SHP77 (cell line): Measurements from ENCODE around the gene EID3.
"Not testable (repeated sequence)": the region's sequence is repeated elsewhere in the genome, so short reads cannot be mapped to it uniquely, and the experiment has no call there.

Source experiments
- DNase-seq, 2 experiments: peaks; one replicate each; lab custom pipeline; 2025; lab: John Stamatoyannopoulos, UW

The EID3 gene

DNA sequence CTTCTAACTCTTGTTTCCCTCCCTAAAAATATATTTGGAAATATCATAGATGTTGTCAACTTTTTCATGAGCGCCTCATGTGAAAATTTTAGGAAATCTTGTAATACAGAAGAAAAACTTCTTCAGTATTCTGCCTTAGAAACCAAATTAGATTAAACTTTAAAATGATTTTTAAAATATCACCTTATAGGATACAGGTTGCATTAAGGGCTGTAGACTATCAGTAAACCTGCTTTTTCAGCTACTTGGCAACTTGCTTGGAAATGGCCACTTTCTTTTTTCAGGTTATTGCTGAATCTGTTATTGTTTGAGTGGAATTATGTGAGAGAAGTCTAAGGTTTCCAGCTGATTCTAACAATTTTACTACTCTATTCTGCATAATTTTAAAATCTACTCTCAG is 9.1 kb downstream of the EID3 start:
- no peak for DNase-seq

DNA sequence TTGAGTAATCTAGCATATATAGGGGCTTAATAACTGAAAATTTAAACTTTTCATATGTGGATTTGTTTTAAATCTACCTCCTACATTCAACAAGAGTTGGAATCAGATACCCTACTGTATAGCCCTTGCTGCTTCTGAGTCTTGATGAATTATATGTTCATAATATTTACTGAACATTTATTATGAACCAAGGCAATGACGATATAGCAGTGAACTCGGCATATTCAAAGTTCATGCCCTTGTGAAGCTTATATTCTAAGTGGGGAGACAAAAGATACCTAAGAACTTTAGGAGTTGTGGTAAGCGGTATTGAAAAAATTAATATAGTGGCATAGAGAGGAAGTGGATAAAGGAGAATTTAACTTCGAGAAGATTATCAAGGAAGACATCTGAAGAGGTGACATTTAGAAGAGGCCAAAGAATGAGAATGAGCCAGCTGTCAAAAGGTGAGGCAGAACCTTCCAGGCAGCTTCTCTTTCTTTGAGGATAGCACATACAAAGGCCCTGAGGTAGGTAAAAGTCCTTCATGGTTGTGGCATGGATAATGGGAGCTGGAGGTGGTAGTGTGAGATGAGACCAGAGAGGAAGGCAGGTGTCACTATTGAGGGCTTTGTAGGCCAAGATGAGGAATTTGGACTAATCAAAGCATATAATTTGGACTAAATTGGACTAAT is 10.2 kb downstream of the EID3 start:
- no peak for DNase-seq

DNA sequence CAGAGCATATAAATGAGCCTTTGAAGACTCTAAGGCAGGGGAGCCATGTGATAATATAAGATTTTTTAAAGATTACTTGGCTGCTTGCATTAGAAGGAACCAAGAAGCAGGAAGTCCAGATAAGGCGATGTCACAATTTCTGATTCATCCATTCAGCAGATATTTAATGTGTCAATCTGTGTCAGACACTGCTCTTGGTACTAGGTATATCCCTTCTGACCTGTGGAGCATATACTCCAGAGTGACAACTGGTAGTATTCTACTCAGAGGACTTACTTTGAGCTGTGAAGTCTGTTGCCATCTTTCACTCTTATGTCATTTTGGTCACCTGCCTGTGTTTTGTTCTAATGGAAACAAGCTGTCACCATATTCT is 10.7 kb downstream of the EID3 start:
- DNase-seq = no peak

DNA sequence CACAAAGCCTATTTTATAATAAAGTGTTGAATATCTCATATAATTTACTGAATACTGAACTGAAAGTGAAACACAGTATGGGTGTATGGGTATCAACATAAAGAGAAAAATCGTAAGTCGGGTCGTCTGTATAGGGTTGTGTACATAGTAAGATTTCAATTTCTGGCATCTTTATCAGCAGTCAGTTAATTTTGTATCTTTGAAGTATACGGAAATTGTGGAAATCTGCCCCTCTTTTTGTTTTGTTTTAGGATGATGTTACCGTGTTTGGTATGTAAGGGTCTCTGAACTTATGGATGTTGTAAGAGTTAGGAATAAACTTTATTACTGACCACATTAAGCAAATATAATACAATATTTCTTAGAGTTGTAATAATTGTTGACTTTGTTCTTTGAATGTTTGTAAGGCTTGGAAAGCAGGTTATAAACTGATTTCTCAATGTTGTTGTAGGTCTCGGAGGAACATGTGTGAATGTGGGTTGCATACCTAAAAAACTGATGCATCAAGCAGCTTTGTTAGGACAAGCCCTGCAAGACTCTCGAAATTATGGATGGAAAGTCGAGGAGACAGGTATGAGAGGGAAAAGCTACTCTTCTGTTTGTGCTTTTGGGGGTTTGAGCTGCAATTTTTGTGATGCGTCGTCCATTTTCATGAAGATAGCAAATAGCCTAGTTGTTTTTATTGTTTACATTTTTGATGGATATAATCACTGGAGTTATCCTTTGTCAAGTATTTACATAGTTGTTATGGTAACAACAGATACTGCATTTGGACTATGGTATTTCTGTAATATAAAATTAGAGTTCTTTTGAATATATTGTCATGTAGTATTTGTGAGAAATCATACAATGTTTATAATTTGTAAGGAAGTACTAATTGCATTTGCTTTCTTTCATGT is 12.0 kb downstream of the EID3 start:
- no peak for DNase-seq

DNA sequence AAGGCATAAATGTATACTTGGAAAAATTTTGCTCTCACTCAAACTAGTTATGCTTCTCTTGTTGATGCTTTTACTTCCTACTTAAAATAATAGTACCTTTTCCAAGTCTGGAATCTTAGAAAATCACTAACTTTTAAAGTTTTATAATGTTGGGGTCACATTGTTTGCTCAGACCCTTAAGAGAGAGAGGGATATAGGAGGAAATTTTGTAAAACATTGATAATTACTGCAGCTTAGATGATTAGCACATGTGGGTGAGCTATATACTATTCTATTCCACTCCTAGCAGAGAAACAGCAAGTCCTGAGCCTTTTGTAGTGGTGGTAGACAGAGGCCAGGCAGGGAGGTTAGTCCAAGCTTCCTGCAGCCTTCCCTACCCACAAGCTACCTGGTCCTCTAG is 13.4 kb downstream of the EID3 start:
- no peak for DNase-seq

DNA sequence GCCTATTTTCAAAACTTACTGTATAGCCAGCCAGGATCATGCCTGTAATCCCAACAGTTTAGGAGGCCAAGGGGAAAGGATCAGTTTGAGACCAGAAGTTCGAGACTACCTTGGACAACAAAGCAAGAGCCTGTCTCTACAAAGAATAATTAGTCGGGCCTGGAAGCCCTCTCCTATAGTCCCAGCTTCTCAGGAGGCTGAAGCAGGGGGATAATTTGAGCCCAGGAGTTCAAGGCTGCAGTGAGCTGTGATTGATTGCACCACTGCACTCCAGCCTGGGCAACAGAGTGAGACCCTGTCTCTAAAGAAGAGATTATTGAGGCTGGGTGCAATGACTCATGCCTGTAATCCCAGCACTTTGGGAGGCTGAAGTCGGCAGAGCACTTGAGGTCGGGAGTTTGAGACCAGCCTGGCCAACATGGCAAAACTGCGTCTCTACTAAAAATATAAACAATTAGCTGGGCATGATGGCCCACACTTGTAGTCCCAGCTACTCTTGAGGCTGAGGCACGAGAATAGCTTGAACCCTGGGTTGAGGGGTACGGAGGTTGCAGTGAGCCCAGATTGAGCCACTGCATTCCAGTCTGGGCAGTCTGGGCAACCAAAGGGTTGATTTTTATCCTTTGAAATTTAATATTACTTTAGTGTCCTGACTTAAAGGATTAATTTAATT is 14.1 kb downstream of the EID3 start:
- DNase-seq = no peak

DNA sequence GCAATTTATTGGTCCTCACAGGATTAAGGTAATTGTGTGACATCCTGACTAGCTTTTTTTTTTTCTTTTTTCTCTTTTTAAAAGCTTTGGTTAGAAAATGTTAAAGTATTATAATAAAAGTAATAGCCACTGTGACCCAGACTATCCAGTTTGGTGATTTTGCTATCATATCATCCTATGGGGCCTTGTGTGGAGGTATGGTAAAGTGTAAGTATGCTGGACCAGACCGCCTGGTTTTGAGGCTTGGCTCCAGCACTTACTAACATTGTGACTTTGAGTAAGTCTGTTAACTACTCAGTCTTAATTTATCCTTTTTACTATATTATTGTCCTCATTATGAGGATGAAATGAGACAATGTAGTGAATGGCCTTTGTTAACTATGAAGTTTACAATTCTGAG is 15.5 kb downstream of the EID3 start:
- no peak for DNase-seq

DNA sequence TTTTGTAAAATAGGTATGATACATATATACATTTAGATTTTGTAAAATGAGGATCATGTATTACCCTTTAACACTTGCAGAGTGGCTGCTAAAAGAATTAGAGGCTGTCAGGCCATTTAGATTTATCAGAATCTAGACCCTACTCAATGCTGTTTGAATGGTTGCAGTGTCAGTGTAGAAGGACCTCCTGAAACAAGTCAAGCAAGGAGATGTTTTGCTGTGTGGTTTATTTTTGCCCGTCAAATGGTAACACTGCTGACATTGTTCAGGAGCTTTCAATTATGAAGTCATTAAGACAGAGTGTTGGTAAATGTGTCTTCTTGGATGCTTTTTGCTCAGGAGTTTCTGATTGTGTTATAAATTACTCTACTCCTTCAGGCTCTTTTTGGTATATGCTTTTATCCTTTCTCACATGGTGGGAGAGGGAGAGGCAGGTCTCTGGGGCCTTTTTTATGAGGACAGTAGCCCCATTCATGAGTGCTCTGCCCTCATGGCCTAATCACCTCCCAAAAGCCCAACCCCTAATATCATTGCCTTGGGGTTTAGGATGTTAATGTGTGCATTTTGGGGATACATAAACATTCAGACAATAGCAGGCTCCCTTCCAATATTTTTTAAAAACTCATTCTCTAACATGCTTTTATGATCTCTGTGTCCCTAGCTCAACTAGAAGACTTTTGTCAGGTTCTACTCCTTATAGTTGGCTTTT is 16.5 kb downstream of the EID3 start:
- DNase-seq = no peak

DNA sequence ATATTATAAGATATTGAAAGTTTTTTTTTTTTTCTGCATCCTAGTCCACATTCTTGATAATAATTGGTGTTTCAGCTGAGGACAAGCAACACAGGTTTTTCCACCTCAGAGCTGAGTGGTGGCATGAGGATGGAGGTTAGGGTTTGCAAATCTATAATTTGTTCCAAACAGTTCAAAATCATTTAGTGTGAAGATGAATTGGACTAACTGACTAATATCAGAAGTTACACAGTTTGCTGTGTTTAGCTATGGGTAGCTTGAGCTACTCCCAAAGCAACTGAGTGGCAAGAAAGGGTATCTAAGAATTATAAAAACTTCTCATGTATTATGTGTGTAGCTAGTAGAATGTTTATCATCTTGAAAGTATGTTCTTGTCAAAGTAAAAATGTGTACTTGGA is 17.1 kb downstream of the EID3 start:
- DNase-seq = no peak

DNA sequence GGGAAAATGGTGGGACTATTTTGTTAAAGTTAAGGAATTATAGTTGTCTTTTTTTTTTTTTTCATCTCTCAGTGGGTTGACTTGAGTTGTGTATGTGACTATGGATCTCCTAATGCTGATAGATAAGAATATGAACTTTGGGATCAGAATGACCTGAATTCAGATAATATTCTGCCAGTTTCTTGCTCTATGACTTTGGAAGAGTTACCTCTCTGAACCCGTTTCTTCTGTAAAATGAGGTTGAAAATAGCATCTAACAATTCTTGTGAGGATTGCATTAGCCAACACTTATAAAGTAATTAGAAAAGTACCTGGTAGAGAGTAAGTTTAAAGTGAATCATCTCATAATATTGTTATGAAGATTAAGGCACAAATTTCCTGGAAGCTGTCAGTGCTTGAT is 18.4 kb downstream of the EID3 start:
- DNase-seq = no peak

DNA sequence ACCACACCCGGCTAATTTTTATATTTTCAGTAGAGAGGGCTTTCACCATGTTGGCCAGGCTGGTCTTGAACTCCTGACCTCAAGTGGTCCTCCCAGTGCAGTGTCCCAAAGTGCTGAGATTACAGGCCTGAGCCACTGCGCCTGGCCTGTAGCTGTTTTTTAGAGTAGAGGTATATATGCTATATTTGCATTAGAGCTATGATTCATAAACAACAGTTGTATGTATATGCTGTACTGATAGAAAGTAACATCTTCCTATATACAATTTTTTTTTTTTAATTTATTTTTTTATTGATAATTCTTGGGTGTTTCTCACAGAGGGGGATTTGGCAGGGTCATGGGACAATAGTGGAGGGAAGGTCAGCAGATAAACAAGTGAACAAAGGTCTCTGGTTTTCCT is 19.0 kb downstream of the EID3 start:
- DNase-seq = not testable (repeated sequence)

DNA sequence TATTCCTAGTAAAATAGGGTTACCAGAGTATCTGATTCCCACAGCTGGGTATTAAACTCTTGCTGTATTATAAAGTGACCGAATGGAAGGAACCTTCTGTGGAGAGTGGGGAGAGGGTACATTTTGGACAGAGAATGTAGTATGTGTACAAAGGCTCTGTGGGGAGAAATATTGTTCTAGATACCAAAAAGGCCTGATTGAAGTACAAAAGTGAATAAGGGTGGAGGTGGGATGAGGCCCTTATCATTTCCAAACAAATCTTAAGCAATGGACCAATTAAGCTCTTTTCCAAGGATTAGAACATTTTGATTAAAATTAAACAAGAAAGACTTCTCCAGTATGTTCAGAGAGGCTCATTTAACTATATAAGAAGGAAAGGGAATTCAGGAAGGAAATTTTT is 20.4 kb downstream of the EID3 start:
- DNase-seq = no peak

DNA sequence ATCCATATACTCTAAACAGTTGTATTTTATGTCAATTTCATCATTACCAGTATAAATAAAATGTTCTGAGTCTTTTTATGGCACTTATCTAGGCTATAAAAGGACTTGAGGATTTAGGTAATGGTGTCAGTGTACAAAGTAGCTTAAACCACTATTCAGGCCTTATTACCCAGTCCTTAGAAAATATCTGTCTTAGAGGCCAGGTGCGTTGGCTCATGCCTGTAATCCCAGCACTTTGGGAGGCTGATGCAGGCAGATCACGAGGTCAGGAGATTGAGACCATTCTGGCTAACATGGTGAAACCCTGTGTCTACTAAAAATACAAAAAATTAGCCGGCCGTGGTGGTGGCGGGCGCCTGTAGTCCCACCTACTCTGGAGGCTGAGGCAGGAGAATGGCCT is 24.7 kb downstream of the EID3 start:
- DNase-seq = not testable (repeated sequence)

DNA sequence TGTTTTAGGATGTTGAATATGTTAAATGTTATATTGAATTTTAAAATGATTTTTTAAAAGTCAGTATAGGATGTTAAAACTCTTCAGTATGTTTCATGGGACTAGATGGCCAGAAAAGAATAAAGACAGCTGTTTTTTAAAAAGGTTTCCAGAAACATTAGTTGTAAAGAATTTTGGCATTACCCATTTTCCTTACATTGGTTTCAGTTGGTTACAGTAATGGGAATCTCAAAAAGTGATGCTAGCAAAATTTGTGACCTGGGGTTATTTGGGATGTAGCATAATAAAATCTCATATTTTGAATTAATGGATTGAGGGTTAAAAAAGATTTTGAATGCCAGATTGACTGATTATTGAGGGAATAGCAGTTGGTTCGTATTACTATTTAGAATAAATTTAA is 25.3 kb downstream of the EID3 start:
- DNase-seq = no peak

DNA sequence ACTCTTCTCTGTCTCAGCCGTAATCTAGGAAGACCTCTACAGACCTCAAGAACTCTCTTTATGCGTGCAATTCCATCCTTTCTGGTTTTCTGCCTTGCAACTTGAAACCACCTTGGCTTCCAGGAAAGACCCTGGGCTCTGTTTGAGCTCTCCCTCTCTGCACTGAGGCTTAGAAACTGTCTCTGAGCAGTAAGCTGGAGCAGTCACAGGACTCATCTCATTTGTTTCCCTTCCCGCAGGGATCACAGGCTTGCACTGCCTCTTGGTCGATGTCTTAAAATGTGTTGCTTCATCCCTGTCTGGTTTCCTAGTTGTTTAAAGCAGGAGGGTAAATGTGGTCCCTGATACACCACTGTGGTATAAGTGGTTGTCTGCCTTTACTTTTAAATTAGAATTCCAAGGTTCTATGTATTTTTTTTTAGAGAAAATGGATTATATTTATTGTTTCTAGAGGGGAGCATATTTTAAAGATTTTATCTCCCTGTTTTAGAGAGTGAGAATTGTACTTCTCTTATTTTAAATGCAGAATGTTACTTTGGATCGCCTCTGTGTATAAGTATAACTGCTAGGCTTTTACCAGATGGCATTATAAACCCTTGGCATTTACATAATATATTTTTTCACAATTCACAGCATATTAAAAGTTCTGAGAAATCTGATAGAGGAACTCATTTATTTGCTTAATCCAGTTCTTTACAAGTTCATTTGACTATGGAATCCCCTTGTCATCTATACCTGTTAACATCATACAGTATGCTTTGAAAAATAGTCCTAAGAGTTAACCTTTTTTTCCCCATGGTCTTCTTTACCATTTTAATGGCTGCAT is 26.4 kb downstream of the EID3 start:
- DNase-seq = no peak

DNA sequence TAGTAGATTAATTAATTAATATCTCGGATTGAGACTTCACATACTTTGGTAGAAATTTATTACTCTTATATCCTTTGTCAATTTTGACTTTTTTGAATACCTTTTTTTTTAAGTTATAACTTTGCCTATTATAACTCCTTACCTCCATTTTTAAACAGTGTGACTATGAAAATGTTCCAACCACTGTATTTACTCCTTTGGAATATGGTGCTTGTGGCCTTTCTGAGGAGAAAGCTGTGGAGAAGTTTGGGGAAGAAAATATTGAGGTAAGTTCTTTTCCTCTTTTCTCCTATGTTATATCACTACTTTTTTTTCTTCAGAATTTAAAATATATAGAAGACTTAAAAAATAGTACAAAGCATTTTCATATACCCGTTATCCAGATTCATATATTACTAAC is 27.8 kb downstream of the EID3 start:
- no peak for DNase-seq

DNA sequence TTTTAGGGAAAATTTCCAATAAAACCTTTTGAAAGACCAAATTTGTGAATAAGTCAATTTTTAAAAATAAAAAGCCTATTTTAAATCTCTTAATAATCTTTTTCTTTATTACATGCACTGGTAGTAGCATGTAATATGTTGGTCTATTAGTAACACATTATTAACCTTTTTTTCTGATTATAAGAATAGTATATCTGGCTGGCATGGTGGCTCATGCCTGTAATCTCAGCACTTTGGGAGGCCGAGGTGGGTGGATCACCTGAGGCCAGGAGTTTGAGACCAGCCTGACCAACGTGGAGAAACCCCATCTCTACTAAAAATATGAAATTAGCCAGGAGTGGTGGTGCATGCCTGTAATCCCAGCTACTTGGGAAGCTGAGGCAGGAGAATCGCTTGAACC is 28.7 kb downstream of the EID3 start:
- not testable (repeated sequence) for DNase-seq

DNA sequence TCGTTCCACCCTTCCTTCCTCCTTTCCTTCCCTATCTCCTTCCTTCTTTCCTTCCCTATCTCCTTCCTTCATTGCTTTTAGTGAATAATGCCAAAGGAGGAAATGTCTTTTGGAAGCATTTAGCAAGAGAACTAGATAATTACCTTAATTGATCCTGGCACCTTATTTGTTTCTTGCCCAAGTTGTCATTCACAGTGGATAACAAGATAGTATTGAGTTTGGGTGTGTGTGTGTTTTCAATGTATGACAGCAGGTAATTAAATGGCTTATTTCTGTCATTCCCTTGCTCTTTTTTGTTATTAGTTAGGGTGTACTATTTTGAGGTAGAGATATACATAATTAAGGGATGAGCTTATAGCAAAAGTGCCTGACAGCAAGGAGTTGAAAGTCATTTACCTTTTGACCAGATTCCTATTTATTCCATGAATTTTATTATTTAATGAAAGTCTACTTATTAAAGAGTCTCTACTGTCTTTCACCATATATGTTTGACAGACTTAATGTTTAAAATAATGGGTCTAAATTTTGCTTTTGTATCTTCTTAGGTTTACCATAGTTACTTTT is 30.2 kb downstream of the EID3 start:
- no peak for DNase-seq

DNA sequence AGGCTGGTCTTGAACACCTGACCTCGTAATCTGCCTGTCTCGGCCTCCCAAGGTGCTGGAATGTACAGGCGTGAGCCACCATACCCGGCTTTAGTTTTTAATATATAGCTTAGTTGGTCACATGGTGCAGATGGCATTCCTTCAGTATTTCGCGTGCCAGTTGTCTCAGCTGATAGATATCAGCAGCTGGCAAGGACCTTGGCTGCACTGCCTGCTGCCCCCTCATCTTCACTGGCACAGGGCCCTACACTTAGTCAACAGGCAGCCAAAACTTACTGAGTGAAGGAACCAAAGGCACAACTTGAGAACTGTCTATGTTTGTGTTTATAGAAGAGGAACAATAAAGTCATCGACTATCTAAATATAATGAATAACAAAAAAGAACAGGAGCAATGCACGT is 31.0 kb downstream of the EID3 start:
- DNase-seq = no peak

DNA sequence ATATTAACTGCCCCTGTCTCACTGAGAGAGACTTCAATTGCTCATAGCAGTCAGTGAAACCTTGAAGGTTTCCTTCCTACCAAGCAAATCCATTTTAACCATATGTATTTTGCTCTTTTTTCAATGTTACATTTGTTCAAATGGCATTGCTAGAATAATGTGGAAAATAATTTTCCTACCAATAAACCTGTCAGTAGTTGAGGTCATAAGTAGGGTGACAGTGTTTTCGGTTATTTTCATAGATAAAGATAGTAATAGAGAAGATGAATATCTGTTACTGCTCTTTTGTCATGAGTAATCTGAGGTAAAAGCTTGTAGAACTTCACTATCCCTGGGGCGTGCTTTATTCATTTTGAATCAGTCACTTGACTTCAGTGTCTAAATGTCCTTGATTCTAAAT is 32.6 kb downstream of the EID3 start:
- no peak for DNase-seq

DNA sequence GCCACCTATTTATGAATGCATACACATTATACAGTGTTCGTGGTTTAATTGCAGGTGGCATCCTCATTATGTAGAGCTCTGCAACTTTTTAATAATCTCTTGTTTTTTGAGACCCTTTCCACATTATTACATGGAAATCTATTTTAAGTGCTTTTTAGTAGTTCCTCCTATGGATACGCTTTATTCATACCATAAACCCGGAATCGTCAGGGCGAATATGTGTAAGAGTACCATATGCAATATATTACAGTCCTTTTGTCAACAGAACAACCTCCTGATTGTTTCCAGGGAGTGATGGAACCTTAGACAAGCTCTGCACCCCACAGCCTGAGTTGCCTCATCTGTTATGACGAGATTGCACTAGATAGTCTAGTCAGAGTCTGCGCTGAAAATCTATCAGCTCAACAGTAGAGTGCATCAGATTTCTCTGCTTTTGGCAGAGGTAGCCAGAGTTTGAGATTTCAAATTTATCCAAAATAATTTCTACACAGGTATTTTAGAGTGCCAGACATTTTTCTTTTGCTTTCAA is 33.6 kb downstream of the EID3 start:
- DNase-seq = no peak
